Measurements from ENCODE around the gene KIAA0040. TPM values are rescaled to one million over a fixed set of nuclear protein-coding genes. Genes with fewer than 3 reads are reported as not detected.

Gene KIAA0040
- total RNA-seq, 2 experiments from 2014 or later: 25.4 to 26.1 TPM

DNA sequence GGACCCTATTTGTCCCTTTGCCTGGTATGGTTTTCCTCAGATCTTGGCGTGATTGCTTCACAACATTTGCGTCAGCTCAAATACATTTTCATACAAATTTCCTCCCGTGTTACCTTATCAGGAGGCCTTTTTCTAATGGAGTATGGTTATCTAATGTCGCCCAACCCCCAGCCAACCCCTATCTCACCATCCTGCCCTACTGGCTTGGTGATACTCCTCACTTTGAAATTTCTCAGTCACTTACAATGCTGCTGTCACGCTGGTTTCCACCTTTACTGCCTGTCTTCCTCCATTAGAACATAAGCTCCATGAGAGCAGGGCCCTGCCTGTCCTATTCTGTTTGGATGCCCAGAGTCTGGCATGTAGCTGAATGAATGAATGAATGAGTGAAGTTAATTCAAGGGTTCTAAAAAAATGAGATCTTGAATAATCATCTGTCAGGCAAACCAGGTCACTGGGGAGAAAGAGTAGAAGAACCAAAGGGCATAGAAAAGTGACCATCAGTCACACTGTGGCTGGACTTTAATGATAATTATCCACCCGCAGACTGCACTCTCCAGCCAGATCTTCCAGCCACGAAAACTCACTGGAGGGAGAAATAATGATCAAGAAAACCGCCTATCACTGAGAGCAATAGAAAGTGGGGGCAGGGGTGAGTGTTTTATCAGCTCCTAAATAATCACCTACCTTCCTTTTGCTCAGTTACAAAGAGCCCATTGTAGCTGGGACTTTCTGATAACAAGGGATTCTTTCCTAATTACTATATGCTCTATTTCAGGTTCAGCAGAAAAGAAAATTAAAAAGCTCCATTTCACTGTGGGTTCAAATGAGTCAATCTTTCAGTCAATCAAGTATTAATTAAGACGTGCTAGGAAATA, 21.3 kb downstream of the KIAA0040 start:
- ChIA-PET CTCF (interaction anchor here (0.9 to 2.1 kb wide), 8 partner anchors 11 to 148 kb away, joined by 3 to 9 read pairs (median 6); no protein-coding TSS in a partner anchor), POLR2A (no interaction called here)
- H3K27me3 Mint-ChIP-seq: no peaks in the 10 kb centered on the region
- intact Hi-C loops (cut with DNase I, micrococcal nuclease): no loop called here
- H3K4me1 Mint-ChIP-seq: peaks cover 52% of the 10 kb centered on the region
- H3K9me3 Mint-ChIP-seq (ENCODE audit: low read depth): no peaks in the 10 kb centered on the region
- DNase-seq (no peak), ATAC-seq (no peak)
- H3K36me3 Mint-ChIP-seq (ENCODE audit: low read depth): peaks cover 29% of the 10 kb centered on the region
- peak overlapping the region; percentile 4 for H3K27ac Mint-ChIP-seq
- H3K4me3 Mint-ChIP-seq: no peak overlapping the region

DNA sequence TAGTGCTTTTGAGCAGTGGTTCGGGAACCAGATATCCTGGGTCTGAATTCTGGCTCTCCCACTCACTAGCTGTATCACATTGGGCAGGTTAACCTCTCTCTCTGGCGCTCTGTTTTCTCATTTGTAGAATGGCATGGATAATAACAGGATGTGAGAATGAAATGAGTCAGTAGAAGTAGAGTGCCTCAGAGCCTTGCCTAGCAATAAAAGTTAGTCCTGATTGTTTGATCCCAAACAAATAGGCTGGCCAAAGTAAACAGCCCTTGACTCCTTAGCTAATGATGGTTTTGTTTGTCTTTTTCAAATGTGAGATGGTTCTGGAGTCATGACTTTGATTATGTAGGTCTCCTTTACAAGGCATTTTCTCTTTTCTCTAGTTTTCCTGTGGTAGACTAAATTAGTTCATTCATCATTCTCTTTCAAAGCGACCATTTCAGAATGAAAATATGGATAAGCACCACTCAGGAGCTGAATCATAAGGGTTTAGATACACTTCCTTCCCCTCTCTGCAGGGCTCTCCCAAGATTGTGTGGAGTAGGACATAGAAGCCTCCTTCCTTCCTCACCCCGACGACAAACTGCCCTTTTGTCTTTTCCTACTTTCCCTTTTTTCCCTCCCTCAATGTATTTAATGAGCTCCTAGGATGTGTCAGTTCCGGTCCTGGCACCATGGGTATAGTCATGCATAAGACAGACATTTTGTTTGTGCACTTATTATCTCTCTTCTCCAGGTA, 23.1 kb downstream of the KIAA0040 start:
- Mint-ChIP-seq H3K4me1 (peaks cover 46% of the 10 kb centered on the region), H3K36me3 (ENCODE audit: low read depth) (peaks cover 27% of the 10 kb centered on the region), H3K4me3 (no peak overlapping the region), H3K27ac (peak overlapping the region; percentile 10), H3K9me3 (ENCODE audit: low read depth) (no peaks in the 10 kb centered on the region), H3K27me3 (no peaks in the 10 kb centered on the region)
- no peak for DNase-seq
- intact Hi-C loops (cut with DNase I, micrococcal nuclease): no loop called here
- ChIA-PET POLR2A (no interaction called here), CTCF (interaction anchor here (0.8 to 1.5 kb wide), 4 partner anchors 18 to 150 kb away, joined by 3 to 4 read pairs (median 4); partner anchors contain the start of gene KIAA0040)
- peak; percentile 82 for ATAC-seq

DNA sequence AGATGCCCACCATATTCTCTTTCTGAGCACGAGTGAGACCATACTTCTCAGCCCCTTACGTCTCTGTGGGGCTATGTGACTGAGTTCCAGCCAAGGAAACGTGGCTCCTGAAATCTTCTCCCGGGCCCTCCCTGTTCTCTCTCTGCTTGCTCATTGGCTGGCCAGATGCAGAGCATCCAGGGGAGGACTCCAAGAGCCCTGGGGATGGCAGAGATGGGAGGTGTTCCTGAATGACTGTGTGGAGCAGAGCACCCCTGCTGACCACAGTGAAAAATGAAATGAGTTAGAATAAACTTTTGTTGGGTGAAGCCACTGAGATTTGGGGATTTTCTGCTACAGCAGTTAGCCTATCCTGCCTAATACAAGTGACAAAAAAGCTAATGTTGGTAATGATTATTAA, 23.8 kb downstream of the KIAA0040 start:
- Mint-ChIP-seq H3K4me1 (peaks cover 39% of the 10 kb centered on the region), H3K36me3 (ENCODE audit: low read depth) (peaks cover 27% of the 10 kb centered on the region), H3K27me3 (no peaks in the 10 kb centered on the region), H3K9me3 (ENCODE audit: low read depth) (no peaks in the 10 kb centered on the region), H3K27ac (peak overlapping the region; percentile 39), H3K4me3 (no peak overlapping the region)
- DNase-seq: no peak
- CTCF ChIA-PET: interaction anchor here (0.9 to 1.5 kb wide), 4 partner anchors 14 to 150 kb away, joined by 3 to 6 read pairs (median 4); partner anchors contain the start of gene KIAA0040
- intact Hi-C loops (cut with DNase I, micrococcal nuclease): no loop called here
- POLR2A ChIA-PET: no interaction called here
- ATAC-seq: peak; percentile 55

DNA sequence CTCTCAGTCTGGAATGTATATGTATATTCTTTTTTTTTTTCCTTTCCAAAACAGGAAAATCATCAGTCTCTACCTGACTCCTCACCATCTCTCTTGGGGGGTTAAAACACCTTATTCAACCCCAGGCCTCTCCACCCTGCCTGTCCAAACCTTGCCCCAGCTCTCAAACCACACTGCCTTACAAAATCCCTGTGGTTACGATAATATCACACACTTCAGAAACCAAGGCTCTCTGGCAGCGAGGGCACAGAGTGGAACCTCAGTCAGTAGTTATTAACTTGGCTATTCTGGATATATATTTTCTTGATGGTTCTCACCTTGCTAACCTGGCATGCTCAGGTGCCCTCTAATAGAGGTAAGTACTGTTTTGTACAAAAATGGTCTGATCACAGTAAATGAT, 24.7 kb downstream of the KIAA0040 start:
- ChIA-PET POLR2A (interaction anchor here (0.5 kb wide), 1 partner anchor 753 kb away, joined by 8 read pairs; no protein-coding TSS in a partner anchor), CTCF (interaction anchor here (0.9 to 1.4 kb wide), 4 partner anchors 13 to 151 kb away, joined by 3 to 6 read pairs (median 4); no protein-coding TSS in a partner anchor)
- intact Hi-C loops (cut with DNase I, micrococcal nuclease): no loop called here
- no peak for ATAC-seq
- H3K9me3 Mint-ChIP-seq (ENCODE audit: low read depth): no peaks in the 10 kb centered on the region
- H3K4me3 Mint-ChIP-seq: no peak overlapping the region
- peaks cover 24% of the 10 kb centered on the region for H3K36me3 Mint-ChIP-seq (ENCODE audit: low read depth)
- no peak overlapping the region for H3K27ac Mint-ChIP-seq
- H3K4me1 Mint-ChIP-seq: peaks cover 37% of the 10 kb centered on the region
- DNase-seq: no peak
- no peaks in the 10 kb centered on the region for H3K27me3 Mint-ChIP-seq

DNA sequence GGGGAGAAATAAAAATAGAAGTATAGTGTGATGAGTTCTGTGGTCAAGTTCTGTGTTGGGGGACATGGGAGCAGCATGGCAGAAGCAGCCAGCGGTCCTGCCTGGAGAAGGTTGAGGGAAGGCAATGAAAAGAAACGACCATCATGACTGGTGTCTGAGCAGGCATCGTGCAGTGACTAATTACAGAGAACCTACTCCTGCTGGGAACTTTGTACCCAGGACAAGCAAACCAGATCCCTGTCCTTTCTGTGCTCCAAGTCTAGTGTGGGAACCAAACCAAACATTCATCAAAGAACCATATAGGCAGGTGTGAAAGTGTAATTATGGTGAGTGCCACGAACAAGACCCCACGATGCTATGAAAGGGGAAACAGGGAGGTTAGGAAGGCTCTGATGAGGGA, 25.8 kb downstream of the KIAA0040 start:
- CTCF ChIA-PET: interaction anchor here (0.9 kb wide), 1 partner anchor 12 kb away, joined by 4 read pairs; no protein-coding TSS in a partner anchor
- no peak overlapping the region for H3K4me3 Mint-ChIP-seq
- H3K27ac Mint-ChIP-seq: no peak overlapping the region
- H3K4me1 Mint-ChIP-seq: peaks cover 33% of the 10 kb centered on the region
- POLR2A ChIA-PET: no interaction called here
- H3K36me3 Mint-ChIP-seq (ENCODE audit: low read depth): peaks cover 27% of the 10 kb centered on the region
- no peaks in the 10 kb centered on the region for H3K27me3 Mint-ChIP-seq
- ATAC-seq: no peak
- DNase-seq: no peak
- no peaks in the 10 kb centered on the region for H3K9me3 Mint-ChIP-seq (ENCODE audit: low read depth)
- intact Hi-C loops (cut with DNase I, micrococcal nuclease): no loop called here

DNA sequence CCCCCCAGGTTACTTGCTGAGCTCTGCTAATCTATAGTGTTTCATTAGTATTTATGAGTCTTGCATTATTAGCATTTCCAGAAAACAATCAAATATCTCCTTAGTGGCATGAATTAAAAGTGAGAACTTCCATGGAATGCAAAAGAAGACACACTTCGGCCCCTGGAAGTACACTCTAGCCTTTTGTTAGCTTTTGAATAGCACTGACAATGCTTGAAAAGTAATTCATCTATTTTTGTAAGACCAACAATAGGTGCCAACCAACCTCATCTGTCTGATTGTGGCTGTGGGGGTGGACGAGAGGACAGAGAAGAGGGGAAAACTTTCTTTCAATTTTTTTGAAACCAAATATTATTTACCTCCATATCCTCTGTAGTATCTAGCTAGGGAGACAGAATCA, 27.8 kb downstream of the KIAA0040 start:
- Mint-ChIP-seq H3K36me3 (ENCODE audit: low read depth) (peaks cover 21% of the 10 kb centered on the region), H3K4me1 (peaks cover 15% of the 10 kb centered on the region), H3K27ac (no peak overlapping the region), H3K27me3 (no peaks in the 10 kb centered on the region), H3K9me3 (ENCODE audit: low read depth) (no peaks in the 10 kb centered on the region), H3K4me3 (no peak overlapping the region)
- ChIA-PET CTCF (interaction anchor here (0.7 to 4.4 kb wide), 5 partner anchors 10 to 29 kb away, joined by 3 to 21 read pairs (median 5); no protein-coding TSS in a partner anchor), POLR2A (no interaction called here)
- ATAC-seq: no peak
- intact Hi-C loops (cut with DNase I, micrococcal nuclease): no loop called here
- no peak for DNase-seq

DNA sequence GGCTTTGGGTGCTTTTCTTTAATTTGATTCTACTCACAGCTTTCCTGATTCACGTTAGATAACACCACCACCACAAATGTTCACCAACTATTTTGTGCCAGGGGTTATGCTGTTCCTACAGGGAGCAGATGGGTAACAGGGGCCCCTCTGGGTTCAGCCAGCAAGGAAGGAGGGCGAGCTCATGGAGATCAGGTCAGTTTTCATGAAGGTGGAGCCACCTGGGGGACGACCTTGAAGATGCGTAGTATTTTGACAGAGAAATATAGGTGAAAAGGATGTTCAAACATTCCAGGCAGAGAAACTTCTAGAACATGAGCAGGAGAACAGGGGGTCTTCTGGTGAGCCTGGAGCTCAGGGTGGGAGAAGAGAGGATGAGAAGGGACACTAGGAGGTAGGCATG, 28.9 kb downstream of the KIAA0040 start:
- no peaks in the 10 kb centered on the region for H3K27me3 Mint-ChIP-seq
- DNase-seq (no peak), ATAC-seq (no peak)
- H3K4me1 Mint-ChIP-seq: peaks cover 4% of the 10 kb centered on the region
- CTCF ChIA-PET: interaction anchor here (0.7 to 4.4 kb wide), 4 partner anchors 12 to 155 kb away, joined by 3 to 21 read pairs (median 4); no protein-coding TSS in a partner anchor
- POLR2A ChIA-PET: no interaction called here
- no peaks in the 10 kb centered on the region for H3K9me3 Mint-ChIP-seq (ENCODE audit: low read depth)
- no peak overlapping the region for H3K27ac Mint-ChIP-seq
- H3K36me3 Mint-ChIP-seq (ENCODE audit: low read depth): peaks cover 22% of the 10 kb centered on the region
- intact Hi-C loops (cut with DNase I, micrococcal nuclease): no loop called here
- H3K4me3 Mint-ChIP-seq: no peak overlapping the region

DNA sequence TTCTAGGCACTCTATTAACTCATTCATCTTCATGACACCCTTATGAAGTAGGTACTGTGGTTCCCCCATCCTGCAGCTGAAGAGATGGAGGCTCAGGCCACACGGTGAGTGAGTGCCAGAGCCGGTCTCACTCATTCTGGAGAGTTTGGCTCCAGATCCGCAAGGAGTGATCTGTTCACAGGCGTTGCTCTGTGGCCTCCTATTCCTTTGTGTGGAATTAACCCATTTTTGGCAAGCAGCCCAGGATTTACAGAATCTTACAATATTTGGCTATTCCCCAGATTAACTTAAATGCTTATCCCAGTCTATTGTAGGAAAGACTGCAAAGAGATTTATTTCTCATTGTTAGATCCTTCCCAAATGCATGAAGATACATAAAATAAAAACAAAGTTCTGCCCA, 29.6 kb downstream of the KIAA0040 start:
- ATAC-seq (no peak), DNase-seq (no peak)
- H3K4me1 Mint-ChIP-seq: peaks cover 6% of the 10 kb centered on the region
- H3K27ac Mint-ChIP-seq: no peak overlapping the region
- ChIA-PET CTCF (interaction anchor here (0.7 to 4.4 kb wide), 3 partner anchors 12 to 156 kb away, joined by 4 to 21 read pairs (median 4); no protein-coding TSS in a partner anchor), POLR2A (no interaction called here)
- H3K9me3 Mint-ChIP-seq (ENCODE audit: low read depth): no peaks in the 10 kb centered on the region
- intact Hi-C loops (cut with DNase I, micrococcal nuclease): no loop called here
- no peaks in the 10 kb centered on the region for H3K27me3 Mint-ChIP-seq
- H3K36me3 Mint-ChIP-seq (ENCODE audit: low read depth): peaks cover 28% of the 10 kb centered on the region
- H3K4me3 Mint-ChIP-seq: no peak overlapping the region

DNA sequence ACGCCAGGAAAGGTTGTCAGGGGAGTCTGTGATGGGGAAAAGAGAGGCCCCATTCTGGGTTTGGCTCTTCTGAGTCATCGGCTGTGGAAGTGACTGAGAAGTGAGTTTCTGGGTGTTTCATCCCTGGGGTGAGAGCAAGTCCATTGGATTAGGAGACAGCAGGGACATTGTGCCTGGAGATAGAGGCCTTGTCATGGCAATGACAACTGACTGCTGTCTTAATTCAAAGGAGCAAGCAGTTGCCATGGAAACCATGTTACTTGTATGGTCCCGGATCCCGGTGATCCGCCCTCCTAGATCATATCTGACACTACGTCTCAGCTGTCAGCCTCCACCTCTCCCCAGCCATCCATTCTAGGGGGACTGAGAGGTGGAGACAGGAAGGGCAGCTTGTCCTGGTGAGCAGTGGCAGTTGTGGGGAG, 34.4 kb downstream of the KIAA0040 start:
- Mint-ChIP-seq H3K4me3 (no peak overlapping the region), H3K27ac (peak overlapping the region; percentile 53)
- POLR2A ChIA-PET: no interaction called here

DNA sequence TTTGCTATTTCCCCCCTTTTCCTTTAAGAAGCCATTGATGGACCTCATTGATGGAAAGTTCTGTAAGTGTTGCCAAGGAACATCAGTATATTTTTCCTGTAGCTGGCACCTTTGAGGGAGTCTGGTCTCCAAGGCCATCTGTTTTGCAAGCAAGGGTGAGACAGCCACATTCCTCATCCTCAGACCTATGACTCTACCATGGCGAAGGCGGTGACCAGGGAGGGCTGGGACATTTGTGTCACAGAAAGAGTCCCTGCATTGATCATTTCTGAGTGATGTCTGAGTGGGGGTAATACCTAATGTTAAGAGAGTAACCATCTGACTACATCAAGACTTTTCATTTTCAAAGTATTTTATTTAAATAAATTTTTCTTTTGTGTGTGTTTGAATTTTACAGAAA, 35.4 kb downstream of the KIAA0040 start:
- H3K9me3 Mint-ChIP-seq (ENCODE audit: low read depth): no peaks in the 10 kb centered on the region
- ATAC-seq: peak; percentile 49
- H3K27ac Mint-ChIP-seq: no peak overlapping the region
- intact Hi-C loops (cut with DNase I, micrococcal nuclease): no loop called here
- H3K4me1 Mint-ChIP-seq: peaks cover 21% of the 10 kb centered on the region
- peaks cover 15% of the 10 kb centered on the region for H3K36me3 Mint-ChIP-seq (ENCODE audit: low read depth)
- ChIA-PET CTCF (interaction anchor here (0.7 to 4.1 kb wide), 5 partner anchors 31 to 277 kb away, joined by 3 to 183 read pairs (median 4); no protein-coding TSS in a partner anchor), POLR2A (no interaction called here)
- H3K27me3 Mint-ChIP-seq: peaks cover 11% of the 10 kb centered on the region
- DNase-seq: peak; percentile 49
- H3K4me3 Mint-ChIP-seq: no peak overlapping the region

More for the DNA sequence above, 34.4 kb downstream of the KIAA0040 start:
- CTCF ChIA-PET: interaction anchor here (1.7 to 4.1 kb wide), 3 partner anchors 12 to 162 kb away, joined by 11 to 183 read pairs (median 12); no protein-coding TSS in a partner anchor
- ATAC-seq (peak; percentile 52), DNase-seq (peak; percentile 39)
- intact Hi-C loops (cut with DNase I, micrococcal nuclease): no loop called here
- Mint-ChIP-seq H3K36me3 (ENCODE audit: low read depth) (peaks cover 18% of the 10 kb centered on the region), H3K9me3 (ENCODE audit: low read depth) (no peaks in the 10 kb centered on the region), H3K27me3 (peaks cover 7% of the 10 kb centered on the region), H3K4me1 (peaks cover 21% of the 10 kb centered on the region)

DNA sequence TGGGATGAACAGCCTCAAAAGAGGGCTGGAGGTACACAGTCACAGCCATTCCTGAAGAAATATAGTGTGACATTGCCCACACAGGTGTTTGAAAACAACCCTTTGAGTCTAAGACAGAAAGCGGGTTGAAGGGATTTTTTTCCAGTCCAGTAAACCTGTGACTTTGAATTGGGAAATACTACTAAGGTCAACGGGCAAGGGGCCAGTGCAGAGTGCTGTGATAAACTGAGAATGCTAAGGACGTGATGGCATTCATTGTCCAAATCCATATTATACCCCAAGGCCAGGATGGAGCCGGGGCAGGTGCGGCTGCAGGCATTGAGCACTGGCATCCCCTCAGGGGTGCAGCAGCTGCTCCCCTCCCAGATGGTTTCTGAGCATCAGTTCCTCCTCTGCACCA, 36.6 kb downstream of the KIAA0040 start:
- Mint-ChIP-seq H3K27ac (no peak overlapping the region), H3K36me3 (ENCODE audit: low read depth) (peaks cover 15% of the 10 kb centered on the region), H3K9me3 (ENCODE audit: low read depth) (no peaks in the 10 kb centered on the region), H3K27me3 (peaks cover 21% of the 10 kb centered on the region), H3K4me3 (no peak overlapping the region), H3K4me1 (peaks cover 23% of the 10 kb centered on the region)
- no peak for ATAC-seq
- intact Hi-C loops (cut with DNase I, micrococcal nuclease): loop anchor here (1.0 to 2.0 kb wide), 3 partner anchors 35 to 163 kb away; partner anchors contain the start of gene KIAA0040 (in 1 of the 2)
- ChIA-PET POLR2A (no interaction called here), CTCF (interaction anchor here (0.6 to 4.1 kb wide), 33 partner anchors 9 to 345 kb away, joined by 3 to 183 read pairs (median 7); partner anchors contain the start of gene KIAA0040)
- DNase-seq: no peak
